A673 (cell line): ENCODE data around the gene RASGRP1. TPM values are rescaled to one million over a fixed set of nuclear protein-coding genes. Genes with fewer than 3 reads are reported as not detected.

ENCODE experiments used
- BruUV-seq: library from RNA; stranded (reverse); fragments of 400-500 nt; replicated peaks from 2 replicates; lab custom pipeline; 2021; lab: Mats Ljungman, UMichigan
- CTCF ChIA-PET: fragments of 300-600 bp; sonication (Branson Sonifier 250); formaldehyde crosslinking; loops from one replicate; lab custom pipeline; 2022; ENCODE audit warnings: antibody characterized with exemption; lab: Charles Lee
- POLR2A ChIA-PET: fragments of 300-600 bp; sonication (Branson Sonifier 250); formaldehyde crosslinking; loops from one replicate; lab custom pipeline; 2022; ENCODE audit warnings: antibody characterized with exemption; ENCODE audit not compliant: low non-redundant PET; lab: Charles Lee
- DNase-seq: peaks from one replicate; pipeline ENCODE4 v3.0.0-alpha.2; 2015; ENCODE audit warnings: low spot score
- H3K27ac ChIP-seq: fragments of 200-600 bp; sonication (generic); 2 replicates; pipeline ENCODE4 v1.5.1; 2016; ENCODE audit warnings: mixed run types, low read depth, mild to moderate bottlenecking, mixed read lengths, antibody characterized with exemption, low read length; ENCODE audit not compliant: poor library complexity, severe bottlenecking
- H3K27me3 ChIP-seq: fragments of 200-600 bp; sonication (generic); replicated peaks from 2 replicates; pipeline ENCODE4 v1.6.1; 2017; ENCODE audit warnings: mixed run types, low read depth, mild to moderate bottlenecking, mixed read lengths, antibody characterized with exemption, low read length; ENCODE audit not compliant: insufficient read depth, poor library complexity
- H3K36me3 ChIP-seq: fragments of 200-600 bp; sonication (generic); 2 replicates; pipeline ENCODE4 v1.6.1; 2016; ENCODE audit warnings: mixed run types, mild to moderate bottlenecking, mixed read lengths, antibody characterized with exemption, low read length; ENCODE audit not compliant: insufficient read depth, poor library complexity, severe bottlenecking
- H3K4me1 ChIP-seq: fragments of 200-600 bp; sonication (generic); 2 replicates; pipeline ENCODE4 v1.6.1; 2017; ENCODE audit warnings: mixed run types, mild to moderate bottlenecking, mixed read lengths, antibody characterized with exemption, low read length; ENCODE audit not compliant: insufficient read depth, poor library complexity, severe bottlenecking
- H3K4me3 ChIP-seq: fragments of 200-600 bp; sonication (generic); 2 replicates; pipeline ENCODE4 v1.5.1; 2016; ENCODE audit warnings: low read depth, mixed run types, mild to moderate bottlenecking, mixed read lengths, low read length; ENCODE audit not compliant: poor library complexity, severe bottlenecking
- H3K9me3 ChIP-seq: fragments of 200-600 bp; sonication (generic); 2 replicates; pipeline ENCODE4 v1.6.1; 2016; ENCODE audit warnings: mixed run types, low read depth, mild to moderate bottlenecking, mixed read lengths, antibody characterized with exemption, low read length; ENCODE audit not compliant: poor library complexity, severe bottlenecking
- CTCF ChIP-seq: fragments of 300-800, 200-600 bp; sonication (generic); conservative IDR thresholded peaks from 2 replicates; pipeline ENCODE4 v1.5.1; 2017; ENCODE audit warnings: low read depth, mild to moderate bottlenecking, antibody characterized with exemption, low read length, moderate library complexity, mixed read lengths
- EZH2 ChIP-seq: fragments of 200-600 bp; sonication (generic); IDR thresholded peaks from 2 replicates; pipeline ENCODE4 v1.6.1; 2017; ENCODE audit warnings: borderline replicate concordance, low read depth, mild to moderate bottlenecking, mixed read lengths, antibody characterized with exemption, low read length; ENCODE audit not compliant: poor library complexity, severe bottlenecking
- intact Hi-C: fragments of 100-400 bp; cut with micrococcal nuclease; formaldehyde crosslinking; loops from one replicate; pipeline ENCODE4 v1.10.0; 2022; ENCODE audit not compliant: unreplicated experiment
- total RNA-seq: library from RNA; stranded (reverse); gene quantifications from 2 replicates; pipeline ENCODE4 v1.2.3, GENCODE V29; 2021

RASGRP1 gene
- total RNA-seq, 1 experiment from 2014 or later = not detected

DNA sequence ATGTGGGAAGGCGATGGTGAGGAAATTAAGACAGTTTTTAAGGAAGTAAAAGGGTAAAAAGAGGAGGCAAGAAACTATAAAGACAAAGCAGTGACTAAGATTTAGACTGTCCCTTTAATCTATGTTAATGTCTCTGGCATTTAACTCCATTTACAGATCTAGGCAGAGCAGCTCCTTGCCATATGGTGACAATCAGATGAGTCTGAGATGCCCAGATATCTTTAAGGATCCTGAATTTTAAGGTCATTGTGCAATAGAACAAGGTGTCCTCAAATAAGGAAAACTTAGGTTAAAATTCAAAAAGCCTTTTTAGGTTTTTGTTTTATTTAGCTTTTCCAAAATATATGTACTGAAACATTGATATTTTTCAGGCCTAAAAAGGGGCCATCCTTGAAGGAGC lies 24.1 kb downstream of the RASGRP1 start:
- no peak for TF ChIP-seq EZH2
- no peak for TF ChIP-seq CTCF
- DNase-seq = no peak
- Histone ChIP-seq H3K4me1 (no peaks in the 10 kb centered on the region), H3K36me3 (no peaks in the 10 kb centered on the region), H3K9me3 (no peaks in the 10 kb centered on the region), H3K27ac (no peak overlapping the region), H3K27me3 (no peaks in the 10 kb centered on the region), H3K4me3 (no peak overlapping the region)
- intact Hi-C loops = no loop called here
- BruUV-seq = no TSS peak
- ChIA-PET POLR2A (no interaction called here), CTCF (no interaction called here)

- POLR2A ChIA-PET = no interaction called here
- intact Hi-C loops = no loop called here
- no peak for DNase-seq
Observed at GRCh38 chr15:38539008-38539343, 25.6 kb downstream of the RASGRP1 start.

DNA sequence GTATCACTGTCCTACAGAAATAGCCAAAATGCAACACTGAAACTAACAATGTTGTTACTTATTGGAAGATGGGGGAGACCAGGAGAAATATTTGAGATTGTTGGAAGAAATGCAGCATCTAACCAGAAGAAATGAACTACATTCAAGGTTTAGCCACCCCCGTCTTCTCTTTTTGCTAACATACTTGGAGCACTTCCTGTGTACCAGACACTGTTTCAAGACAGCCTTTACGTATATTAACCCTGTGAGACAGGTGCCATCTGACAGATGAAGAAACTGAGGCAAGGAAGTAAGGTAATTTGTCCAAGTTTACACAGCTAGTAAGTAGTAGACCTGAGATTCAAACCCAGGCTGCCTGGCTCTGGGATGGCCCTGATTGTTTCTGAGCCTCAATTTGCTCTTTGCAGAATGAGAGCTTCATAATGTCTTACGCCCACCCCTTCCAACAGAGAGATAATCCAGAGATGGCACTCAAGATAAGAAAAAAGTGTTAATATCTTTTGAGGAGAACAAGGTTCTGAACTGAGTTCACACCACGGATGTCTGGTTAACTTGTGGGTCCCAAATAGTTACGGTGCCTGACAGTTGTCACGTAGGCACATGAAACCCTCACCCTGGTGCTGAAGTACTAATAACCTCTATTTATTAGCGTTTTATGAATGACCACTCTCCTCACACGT lies 26.1 kb downstream of the RASGRP1 start:
- no peaks in the 10 kb centered on the region for H3K9me3 ChIP-seq
- BruUV-seq = no TSS peak
- H3K4me3 ChIP-seq = no peak overlapping the region
- no peak for DNase-seq
- ChIA-PET CTCF (no interaction called here), POLR2A (no interaction called here)
- H3K27ac ChIP-seq = no peak overlapping the region
- TF ChIP-seq EZH2 = no peak
- no peak for TF ChIP-seq CTCF
- H3K4me1 ChIP-seq = no peaks in the 10 kb centered on the region
- intact Hi-C loops = no loop called here
- H3K27me3 ChIP-seq = no peaks in the 10 kb centered on the region
- H3K36me3 ChIP-seq = no peaks in the 10 kb centered on the region

More at GRCh38 chr15:38539008-38539343, 25.6 kb downstream of the RASGRP1 start:
- CTCF ChIA-PET = no interaction called here
- TF ChIP-seq CTCF (no peak), EZH2 (no peak)
- Histone ChIP-seq H3K4me3 (no peak overlapping the region), H3K36me3 (no peaks in the 10 kb centered on the region), H3K9me3 (no peaks in the 10 kb centered on the region), H3K27ac (no peak overlapping the region), H3K27me3 (no peaks in the 10 kb centered on the region), H3K4me1 (no peaks in the 10 kb centered on the region)
- BruUV-seq = no TSS peak
